CD4-positive, alpha-beta T cell treated with Interleukin-17A for 4 hours (primary cell): Measurements from ENCODE around the gene PIK3R2.
"Not testable (repeated sequence)": the region's sequence is repeated elsewhere in the genome, so short reads cannot be mapped to it uniquely, and the experiment has no call there.

ENCODE experiments used
- DNase-seq: peaks from one replicate; pipeline ENCODE4 v3.0.0-alpha.2; 2020; ENCODE audit warnings: mixed read lengths

PIK3R2 gene

DNA sequence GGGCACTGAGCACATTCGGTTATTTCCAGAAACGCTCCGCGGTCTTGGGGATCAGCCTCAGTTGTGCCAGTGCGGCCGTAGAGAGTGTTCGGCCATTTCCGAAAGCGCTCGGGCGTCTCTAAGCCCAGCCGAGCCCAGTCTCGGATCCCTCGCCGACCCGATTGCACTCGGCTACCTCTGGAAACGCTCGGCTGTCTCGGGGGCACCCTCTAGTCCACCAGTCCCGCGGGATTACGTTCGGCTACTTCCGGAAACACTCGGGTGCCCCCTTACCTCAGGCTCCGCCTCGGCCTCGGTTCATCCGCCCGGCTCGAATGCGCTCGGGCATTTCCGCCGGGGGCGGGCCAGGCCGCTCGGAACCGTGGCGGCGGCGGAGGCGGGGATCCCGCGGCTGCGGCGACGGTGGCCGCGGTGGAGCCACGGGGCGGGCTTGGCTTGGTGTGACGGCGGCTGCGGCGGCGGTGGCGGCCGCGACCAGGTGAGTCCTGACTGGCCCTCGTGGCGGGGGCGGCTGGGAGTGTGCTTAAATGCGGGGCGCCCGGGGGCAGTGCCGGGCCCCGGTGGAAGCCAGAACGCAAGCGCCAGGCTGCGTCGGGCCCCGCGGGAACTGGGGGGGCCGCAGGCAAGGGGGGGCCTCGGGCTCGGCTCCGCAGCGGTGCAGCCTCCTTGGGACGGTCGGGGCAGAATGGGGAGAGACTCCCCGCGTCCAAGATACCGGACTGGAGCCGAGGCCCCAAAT lies at the start of gene PIK3R2:
Gene PIK3R2 (plus strand): TSS at position 347 of the 739 bp plus-strand sequence. CDS start 2,717 bp downstream, outside the sequence.
- peak; percentile 99 for DNase-seq

GRCh38 chr19:18104793-18105131 lies 48.2 kb upstream of the PIK3R2 start:
- no peak for DNase-seq

- not testable (repeated sequence) for DNase-seq
Observed at GRCh38 chr19:18105259-18105658, 47.7 kb upstream of the PIK3R2 start.

GRCh38 chr19:18107235-18107634 lies 45.7 kb upstream of the PIK3R2 start:
- DNase-seq, result no peak

GRCh38 chr19:18108897-18109296 lies 44.1 kb upstream of the PIK3R2 start:
- no peak for DNase-seq

DNA sequence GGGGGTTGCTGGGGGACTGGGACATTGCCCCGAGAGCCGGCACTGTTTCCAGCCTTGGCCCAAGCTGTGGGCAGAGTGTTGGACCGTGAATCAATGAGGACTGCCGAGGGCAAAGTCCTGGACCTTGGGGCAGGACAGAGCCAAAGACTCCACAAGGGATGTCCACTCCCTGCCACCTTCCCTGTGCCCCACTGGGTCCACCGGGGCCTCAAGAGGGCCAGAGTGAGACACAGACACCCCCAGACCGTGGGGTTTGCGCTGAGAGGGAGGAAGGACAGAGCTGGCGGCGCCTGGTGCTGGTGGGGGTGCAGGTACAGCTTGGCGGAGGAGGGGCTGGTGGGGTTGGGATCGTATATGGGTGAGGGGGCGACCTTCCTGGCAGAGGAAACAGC lies 43.6 kb upstream of the PIK3R2 start:
- no peak for DNase-seq

- DNase-seq, result peak; percentile 73
Observed at GRCh38 chr19:18109733-18110608, 43.0 kb upstream of the PIK3R2 start.

- no peak for DNase-seq
Observed at GRCh38 chr19:18110609-18111232, 42.2 kb upstream of the PIK3R2 start.

DNA sequence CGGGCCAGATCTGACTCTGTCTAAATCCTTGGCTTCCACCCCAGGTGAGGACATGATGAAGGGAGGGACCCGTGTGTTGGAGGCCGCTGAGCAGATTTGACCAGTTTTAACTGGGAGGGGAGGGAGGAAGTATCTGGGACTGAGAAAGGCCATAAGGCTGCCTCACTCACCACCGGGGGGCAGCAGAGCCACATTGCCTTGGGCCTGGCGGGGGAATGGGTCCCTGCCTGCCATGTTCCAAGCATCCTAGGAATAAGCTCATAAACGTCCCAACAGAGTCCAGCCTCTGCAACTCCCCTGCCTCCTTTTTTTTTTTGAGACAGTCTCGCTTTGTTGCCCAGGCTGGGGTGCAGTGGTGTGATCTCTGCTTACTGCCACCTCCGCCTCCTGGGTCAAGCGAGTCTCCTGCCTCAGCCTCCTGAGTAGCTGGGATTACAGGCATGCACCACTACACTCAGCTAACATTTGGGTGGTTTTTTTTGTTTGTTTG lies 39.9 kb upstream of the PIK3R2 start:
- DNase-seq, result peak; percentile 90

DNA sequence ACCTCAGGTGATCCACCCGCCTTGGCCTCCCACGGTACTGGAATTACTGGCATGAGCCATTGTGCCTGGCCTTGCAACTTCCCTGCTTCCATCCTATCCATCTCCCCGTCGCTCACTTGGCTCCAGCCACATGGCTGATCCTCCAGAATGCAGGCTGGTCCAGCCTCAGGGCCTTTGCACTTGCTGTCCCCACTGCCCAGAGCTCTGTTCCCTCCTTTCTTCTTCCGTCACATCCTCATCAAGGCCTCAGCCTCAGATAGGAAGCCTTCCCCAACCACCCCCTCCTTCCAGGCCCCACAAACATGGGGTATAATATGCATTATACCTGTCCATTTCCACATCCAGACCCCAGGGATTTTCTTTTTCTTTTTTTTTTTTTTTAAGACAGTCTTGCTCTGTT lies 39.1 kb upstream of the PIK3R2 start:
- no peak for DNase-seq

GRCh38 chr19:18114483-18114882 lies 38.5 kb upstream of the PIK3R2 start:
- no peak for DNase-seq

- DNase-seq, result no peak
Observed at GRCh38 chr19:18117364-18117691, 35.6 kb upstream of the PIK3R2 start.

DNA sequence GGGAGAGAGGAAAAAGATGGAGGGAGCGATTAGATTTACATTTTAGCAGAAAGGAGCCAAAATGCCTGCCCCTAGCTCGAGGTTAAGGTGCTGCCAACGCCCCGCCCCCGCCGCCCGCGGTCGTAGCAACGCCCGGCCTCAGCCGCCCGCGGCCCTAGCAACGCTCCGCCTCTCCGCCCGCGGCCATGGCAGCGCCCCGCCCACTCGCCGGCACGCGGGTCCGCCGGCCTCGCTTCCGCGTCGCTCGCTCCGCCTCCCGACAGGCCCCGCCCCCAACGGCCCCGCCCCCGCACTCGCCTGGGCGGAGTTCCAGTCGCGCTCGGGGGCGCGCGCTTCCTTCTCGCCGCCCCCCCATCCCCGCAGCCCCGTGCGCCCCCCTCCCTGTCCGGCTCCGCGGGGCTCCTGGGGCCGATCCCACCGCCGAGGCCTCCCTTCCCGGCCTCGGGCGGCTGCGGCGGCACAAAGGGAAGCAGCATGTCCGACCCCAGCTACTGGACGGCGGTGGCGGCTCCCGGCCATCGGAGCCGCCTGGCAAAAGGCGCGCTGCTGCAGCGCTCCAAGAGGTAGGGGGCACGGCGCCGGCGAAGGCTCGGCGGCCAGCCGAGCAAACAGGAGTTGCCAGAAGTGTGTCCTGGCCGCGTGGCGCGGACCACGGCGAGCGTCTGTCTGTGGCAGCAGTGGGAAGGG lies 35.1 kb upstream of the PIK3R2 start:
- peak; percentile 97 for DNase-seq

- no peak for DNase-seq
Observed at GRCh38 chr19:18118420-18119012, 34.4 kb upstream of the PIK3R2 start.

DNA sequence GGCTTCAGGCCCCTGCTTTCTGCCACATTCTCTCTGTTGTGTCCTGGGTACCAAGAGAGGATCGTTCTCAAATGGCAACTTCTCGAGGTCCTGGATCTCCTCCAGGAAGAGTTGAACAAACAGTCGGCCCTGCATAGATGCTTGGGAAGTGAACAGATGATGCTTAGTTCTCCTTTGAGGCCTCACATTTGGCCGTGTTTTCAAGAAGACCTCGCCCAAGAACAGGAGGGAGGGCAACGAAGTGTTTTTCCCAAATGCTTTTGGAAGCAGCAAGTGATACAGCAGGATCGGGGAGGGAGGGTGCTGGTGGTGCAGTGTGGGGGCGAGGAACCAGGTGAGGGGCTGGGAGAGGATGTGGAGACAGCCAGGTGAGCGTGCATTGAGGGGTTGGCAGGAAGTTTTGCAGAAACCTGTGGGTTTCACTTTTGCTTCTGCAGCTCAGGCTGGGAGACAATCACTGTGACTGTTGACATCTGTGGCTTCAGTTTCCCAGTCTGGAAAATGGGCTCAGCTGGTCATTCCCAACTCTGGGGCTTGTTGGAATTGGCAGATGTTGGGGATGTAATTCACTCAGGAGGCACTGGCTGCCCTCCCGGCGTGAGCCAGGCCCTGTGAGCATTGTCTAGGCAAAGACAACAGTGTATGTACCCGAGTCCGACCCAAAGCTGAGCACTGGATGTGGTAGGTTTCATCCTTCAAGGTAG lies 33.8 kb upstream of the PIK3R2 start:
- peak; percentile 73 for DNase-seq

DNA sequence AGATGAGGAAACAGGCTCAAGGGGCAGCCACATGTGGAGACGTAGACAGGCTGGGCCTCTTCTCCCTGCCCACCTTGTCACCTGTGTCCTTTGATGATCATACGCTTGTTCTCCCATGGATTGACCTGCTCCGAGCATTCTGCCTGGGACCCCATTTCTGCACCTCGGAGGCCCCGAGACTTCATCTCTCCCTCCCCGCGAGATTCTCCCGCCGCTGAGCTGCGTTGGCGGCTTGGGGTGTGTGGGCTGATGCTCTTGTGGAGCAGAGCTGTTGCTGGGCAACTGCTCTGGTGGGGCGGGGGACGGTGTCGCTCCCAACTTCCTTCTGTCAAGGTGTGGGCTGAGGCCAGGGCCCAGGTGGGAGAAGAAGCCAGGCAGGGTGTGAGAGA lies 33.3 kb upstream of the PIK3R2 start:
- peak; percentile 73 for DNase-seq

DNA sequence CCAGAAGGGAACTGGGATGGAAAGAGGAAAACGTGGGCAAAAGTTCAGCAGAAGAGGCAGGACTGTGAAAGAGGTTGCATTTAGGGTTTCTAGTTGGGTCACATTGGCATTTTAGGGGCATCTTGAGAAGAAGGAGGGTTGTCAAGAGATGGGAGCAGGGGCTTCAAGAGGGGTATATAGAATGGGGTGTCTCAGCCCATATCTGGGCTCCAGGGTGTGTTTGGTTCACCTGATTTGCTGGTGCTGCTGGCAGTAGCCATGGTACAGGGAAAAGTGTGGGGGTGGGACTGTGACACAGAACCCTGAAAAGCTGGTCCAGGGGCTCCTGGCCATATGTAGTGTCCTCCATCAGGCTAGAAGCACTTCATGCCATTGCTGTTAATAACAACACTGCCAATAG lies 32.8 kb upstream of the PIK3R2 start:
- DNase-seq, result no peak

DNA sequence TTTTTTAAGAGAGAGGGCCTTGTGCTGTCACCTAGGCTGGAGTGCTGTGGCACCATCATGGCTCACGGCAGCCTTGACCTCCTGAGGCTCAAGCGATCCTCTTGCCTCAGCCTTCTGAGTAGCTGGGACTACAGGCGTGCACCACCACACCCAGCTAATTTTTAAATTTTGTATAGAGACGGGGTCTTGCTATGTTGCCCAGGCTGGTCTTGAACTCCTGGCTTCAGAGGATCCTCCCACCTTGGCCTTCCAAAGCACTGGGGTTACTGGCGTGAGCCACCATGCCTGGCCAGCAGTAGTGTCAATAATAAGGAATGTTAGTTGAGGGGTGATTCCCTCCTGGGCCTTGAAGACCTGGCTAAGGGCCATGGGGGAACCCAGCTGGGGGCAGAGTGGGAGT lies 31.8 kb upstream of the PIK3R2 start:
- DNase-seq, result no peak

DNA sequence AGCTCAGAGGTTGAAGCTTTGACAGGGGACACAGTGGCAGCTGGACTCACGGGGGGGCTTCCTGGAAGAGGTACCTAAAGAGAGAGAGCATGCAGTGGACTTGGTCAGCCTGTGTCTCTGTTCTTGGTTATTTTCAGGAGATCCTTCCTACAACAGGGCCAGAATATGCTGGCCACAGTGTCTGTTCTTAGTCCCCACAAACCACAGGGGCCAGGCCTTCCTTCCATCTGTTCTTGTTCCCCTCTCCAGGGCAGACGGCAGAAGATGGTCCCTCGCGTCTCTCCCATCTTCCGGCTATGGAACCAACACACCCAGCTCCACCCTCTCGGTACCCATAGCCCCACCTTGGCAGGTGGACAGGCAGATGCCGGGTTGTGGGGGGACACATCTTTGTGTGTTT lies 30.5 kb upstream of the PIK3R2 start:
- no peak for DNase-seq

- no peak for DNase-seq
Observed at GRCh38 chr19:18122860-18123795, 29.8 kb upstream of the PIK3R2 start.

DNA sequence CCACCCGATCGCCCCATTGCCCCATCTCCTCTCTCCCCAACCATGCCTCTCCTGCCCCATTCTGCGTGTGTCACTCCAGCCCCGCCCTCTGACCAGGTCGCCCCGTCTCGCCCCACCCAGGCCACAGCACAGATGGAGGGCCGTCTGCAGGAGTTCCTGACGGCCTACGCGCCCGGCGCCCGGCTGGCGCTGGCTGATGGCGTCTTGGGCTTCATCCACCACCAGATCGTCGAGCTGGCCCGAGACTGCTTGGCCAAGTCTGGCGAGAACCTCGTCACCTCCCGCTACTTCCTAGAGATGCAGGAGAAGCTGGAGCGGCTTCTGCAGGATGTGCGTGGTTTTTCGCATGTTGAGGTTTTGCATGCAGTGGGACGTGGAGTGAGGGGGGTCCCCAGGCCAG lies 29.1 kb upstream of the PIK3R2 start:
- no peak for DNase-seq
